Neural crest cell (in vitro differentiated cells): ENCODE measurements around the gene TMEM108. TPM values are rescaled to one million over a fixed set of nuclear protein-coding genes. Genes with fewer than 3 reads are reported as not detected.

Experiments used
- DNase-seq: peaks from one replicate; pipeline ENCODE4 v3.0.0; 2021; ENCODE audit warnings: low read depth, mixed read lengths, low spot score
- H3K27ac Mint-ChIP-seq: one replicate; pipeline ENCODE4 v1.8.0; 2021; ENCODE audit warnings: mild to moderate bottlenecking, mixed read lengths; ENCODE audit not compliant: unreplicated experiment
- H3K27me3 Mint-ChIP-seq: 2 replicates; pipeline ENCODE4 v1.8.0; 2021; ENCODE audit warnings: low read depth, mild to moderate bottlenecking, mixed read lengths
- H3K36me3 Mint-ChIP-seq: 2 replicates; pipeline ENCODE4 v1.8.0; 2021; ENCODE audit warnings: low read depth, mild to moderate bottlenecking, mixed read lengths
- H3K4me1 Mint-ChIP-seq: 2 replicates; pipeline ENCODE4 v1.8.0; 2021; ENCODE audit warnings: mixed read lengths
- H3K4me3 Mint-ChIP-seq: one replicate; pipeline ENCODE4 v1.8.0; 2021; ENCODE audit warnings: mild to moderate bottlenecking, mixed read lengths
- H3K9me3 Mint-ChIP-seq: 2 replicates; pipeline ENCODE4 v1.8.0; 2021; ENCODE audit warnings: mixed read lengths
- total RNA-seq: library from RNA; stranded (reverse); gene quantifications from 2 replicates; pipeline ENCODE4 v1.2.1, GENCODE V29; 2021
- TF ChIP-seq, protein P1 (sequence below): fragments of 200-600 bp; sonication (generic); conservative IDR thresholded peaks from 2 replicates; pipeline ENCODE4 v1.5.0; 2021; ENCODE audit warnings: antibody characterized with exemption, mild to moderate bottlenecking

TMEM108 gene
- total RNA-seq, 1 donor from 2014 or later: 5.8 TPM

DNA sequence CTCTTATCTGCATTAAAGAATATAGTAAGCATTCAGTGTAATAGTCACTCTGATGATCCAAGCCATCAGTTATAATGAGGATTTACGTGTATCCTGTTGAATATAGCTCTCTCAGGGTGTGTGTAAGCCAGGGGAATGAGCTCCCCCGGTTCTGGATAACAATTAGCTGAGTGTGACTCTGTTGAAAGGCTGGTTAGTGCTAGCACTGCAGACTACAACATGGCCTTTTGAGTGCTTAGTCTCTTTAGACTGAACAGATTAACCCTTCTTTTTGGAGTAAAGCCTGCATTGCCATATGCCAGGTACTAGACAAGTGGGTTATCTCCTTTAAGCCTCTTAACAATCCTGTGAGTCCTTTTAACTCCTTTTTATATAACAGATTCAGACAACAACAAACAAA, 119.5 kb downstream of the TMEM108 start:
- Mint-ChIP-seq H3K4me3 (no peak overlapping the region), H3K4me1 (no peaks in the 10 kb centered on the region), H3K27me3 (no peaks in the 10 kb centered on the region), H3K9me3 (no peaks in the 10 kb centered on the region), H3K36me3 (no peaks in the 10 kb centered on the region), H3K27ac (no peak overlapping the region)
- no peak for DNase-seq
- TF ChIP-seq, protein P1, sequence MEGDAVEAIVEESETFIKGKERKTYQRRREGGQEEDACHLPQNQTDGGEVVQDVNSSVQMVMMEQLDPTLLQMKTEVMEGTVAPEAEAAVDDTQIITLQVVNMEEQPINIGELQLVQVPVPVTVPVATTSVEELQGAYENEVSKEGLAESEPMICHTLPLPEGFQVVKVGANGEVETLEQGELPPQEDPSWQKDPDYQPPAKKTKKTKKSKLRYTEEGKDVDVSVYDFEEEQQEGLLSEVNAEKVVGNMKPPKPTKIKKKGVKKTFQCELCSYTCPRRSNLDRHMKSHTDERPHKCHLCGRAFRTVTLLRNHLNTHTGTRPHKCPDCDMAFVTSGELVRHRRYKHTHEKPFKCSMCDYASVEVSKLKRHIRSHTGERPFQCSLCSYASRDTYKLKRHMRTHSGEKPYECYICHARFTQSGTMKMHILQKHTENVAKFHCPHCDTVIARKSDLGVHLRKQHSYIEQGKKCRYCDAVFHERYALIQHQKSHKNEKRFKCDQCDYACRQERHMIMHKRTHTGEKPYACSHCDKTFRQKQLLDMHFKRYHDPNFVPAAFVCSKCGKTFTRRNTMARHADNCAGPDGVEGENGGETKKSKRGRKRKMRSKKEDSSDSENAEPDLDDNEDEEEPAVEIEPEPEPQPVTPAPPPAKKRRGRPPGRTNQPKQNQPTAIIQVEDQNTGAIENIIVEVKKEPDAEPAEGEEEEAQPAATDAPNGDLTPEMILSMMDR: no peak

DNA sequence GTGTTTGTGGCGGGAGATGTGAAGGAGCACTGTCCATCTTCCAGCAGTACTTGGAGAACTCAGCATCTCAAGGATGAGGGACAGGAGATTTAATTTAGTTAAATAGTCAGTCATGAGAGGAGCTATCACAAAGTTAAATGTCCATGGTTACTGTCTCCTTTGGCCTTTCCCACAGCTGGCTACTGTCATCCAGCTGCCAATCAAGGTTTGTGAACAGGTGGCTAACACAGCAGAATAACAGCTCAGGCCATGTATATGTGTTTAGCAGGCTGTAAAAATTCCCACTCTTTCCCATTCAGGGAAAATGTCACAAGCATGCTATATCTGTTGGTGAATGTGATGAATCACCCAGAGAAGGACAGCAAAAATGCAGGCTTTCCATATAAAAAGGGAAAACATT, 120.5 kb downstream of the TMEM108 start:
- H3K9me3 Mint-ChIP-seq: no peaks in the 10 kb centered on the region
- H3K4me3 Mint-ChIP-seq: no peak overlapping the region
- no peaks in the 10 kb centered on the region for H3K27me3 Mint-ChIP-seq
- TF ChIP-seq, protein P1: no peak
- H3K36me3 Mint-ChIP-seq: no peaks in the 10 kb centered on the region
- no peak for DNase-seq
- H3K4me1 Mint-ChIP-seq: no peaks in the 10 kb centered on the region
- no peak overlapping the region for H3K27ac Mint-ChIP-seq

DNA sequence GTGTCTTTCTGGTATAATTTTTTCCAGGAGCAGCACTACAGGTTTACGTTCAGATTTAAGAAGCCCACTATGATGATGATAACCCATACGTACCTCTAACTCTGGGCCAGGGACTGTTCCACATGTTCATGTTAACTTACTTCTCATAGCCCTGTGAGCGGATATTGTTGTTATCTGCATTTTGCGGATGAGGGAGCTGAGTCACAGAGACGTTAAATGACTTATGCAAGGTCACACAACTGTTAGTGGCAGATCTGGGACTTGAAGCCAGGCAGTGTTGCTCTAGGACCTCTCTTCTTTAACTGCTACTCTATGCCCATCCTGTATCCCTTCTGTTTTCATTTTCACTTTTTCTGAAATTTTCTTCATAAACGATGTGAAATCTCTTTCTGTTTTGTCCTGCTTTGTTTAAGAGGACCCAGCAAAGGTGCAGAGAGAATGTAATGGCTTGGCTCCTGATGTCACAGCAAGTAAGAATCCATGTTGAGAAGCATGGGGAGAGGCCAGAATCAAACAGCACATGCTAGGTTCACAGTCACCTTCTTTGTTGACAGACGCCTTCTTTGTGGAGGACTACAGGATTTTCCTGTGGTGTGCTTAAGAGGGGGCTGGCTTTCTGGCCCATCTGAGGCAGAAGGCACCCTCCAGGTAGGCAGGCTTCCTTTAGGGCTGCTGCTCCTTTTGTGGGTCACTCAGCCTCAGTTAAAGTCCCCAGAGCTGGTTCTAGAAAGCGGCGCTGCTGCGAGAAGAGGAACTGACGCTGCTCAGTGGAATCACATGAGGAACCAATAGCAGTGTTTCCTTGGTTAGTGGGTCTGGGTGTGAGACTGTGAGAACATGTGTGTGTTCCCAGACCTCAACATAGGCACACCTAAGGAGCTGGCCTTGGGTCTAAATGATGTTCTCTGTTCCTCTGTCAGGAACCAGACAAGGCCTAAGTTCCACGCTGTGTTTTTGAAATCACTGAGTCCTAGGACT, 121.6 kb downstream of the TMEM108 start:
- Mint-ChIP-seq H3K36me3 (no peaks in the 10 kb centered on the region), H3K4me3 (no peak overlapping the region), H3K27me3 (no peaks in the 10 kb centered on the region), H3K9me3 (no peaks in the 10 kb centered on the region), H3K27ac (no peak overlapping the region), H3K4me1 (no peaks in the 10 kb centered on the region)
- TF ChIP-seq, protein P1: no peak
- no peak for DNase-seq

DNA sequence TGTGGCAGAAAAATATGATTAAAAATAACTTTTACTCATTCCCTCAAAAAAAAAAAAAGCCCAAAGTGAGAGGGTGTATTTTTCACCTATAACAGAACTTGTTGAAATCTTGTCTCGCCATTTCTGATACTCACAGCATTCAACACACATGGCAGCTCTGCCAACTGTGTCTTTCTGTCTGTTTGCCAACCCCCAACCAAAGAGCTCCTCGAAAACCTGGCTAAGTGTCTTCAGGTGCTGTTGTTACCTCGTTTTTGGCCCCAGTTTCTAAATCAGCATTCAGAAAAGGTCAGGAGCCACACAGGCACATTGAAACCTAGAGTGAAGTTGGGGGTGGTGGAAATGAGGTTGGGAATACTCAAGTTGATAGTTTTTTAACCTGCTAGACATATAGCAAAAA, 123.5 kb downstream of the TMEM108 start:
- peaks cover under 1% of the 10 kb centered on the region for H3K9me3 Mint-ChIP-seq
- TF ChIP-seq, protein P1: no peak
- no peaks in the 10 kb centered on the region for H3K27me3 Mint-ChIP-seq
- no peaks in the 10 kb centered on the region for H3K4me1 Mint-ChIP-seq
- H3K36me3 Mint-ChIP-seq: no peaks in the 10 kb centered on the region
- H3K4me3 Mint-ChIP-seq: no peak overlapping the region
- no peak overlapping the region for H3K27ac Mint-ChIP-seq
- no peak for DNase-seq

DNA sequence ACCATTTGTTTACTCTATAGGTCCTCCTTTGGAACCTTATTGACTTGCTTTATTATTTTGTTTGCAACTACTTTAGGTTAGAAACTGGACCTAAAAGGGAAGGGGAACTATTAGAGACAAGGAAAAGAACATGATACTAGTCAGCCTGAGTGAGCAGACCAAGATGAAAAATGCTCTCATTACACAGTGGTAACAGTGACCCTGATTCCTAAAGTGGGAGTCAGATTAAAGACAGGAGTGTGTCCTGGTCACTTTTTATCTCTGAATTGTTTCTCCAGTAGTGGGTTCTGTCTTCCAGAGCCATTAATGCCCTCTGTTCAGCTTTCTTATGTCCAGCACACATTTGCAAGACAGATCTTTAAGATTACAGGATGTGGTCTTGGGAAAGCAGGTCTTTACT, 124.1 kb downstream of the TMEM108 start:
- H3K36me3 Mint-ChIP-seq: no peaks in the 10 kb centered on the region

More for the DNA sequence above, 124.1 kb downstream of the TMEM108 start:
- H3K27ac Mint-ChIP-seq: no peak overlapping the region
- no peaks in the 10 kb centered on the region for H3K4me1 Mint-ChIP-seq
- peaks cover 4% of the 10 kb centered on the region for H3K9me3 Mint-ChIP-seq
- H3K4me3 Mint-ChIP-seq: no peak overlapping the region
- DNase-seq: no peak
- no peaks in the 10 kb centered on the region for H3K27me3 Mint-ChIP-seq
- TF ChIP-seq, protein P1: no peak
